DOHH2 (cell line): ENCODE data around the gene ARHGEF9.
"Not testable (repeated sequence)": the region's sequence is repeated elsewhere in the genome, so short reads cannot be mapped to it uniquely, and the experiment has no call there.

Source experiments
- H3F3A ChIP-seq: fragments of 200-600 bp; sonication (generic), shearing (Covaris generic); 2 replicates; pipeline ENCODE4 v1.6.0; 2016; ENCODE audit warnings: antibody characterized with exemption, mild to moderate bottlenecking; ENCODE audit not compliant: control insufficient read depth, insufficient read depth
- H3K27ac ChIP-seq: fragments of 200-600 bp; sonication (generic); 2 replicates; pipeline ENCODE4 v1.5.1; 2014; ENCODE audit warnings: low read depth, mild to moderate bottlenecking, low read length, moderate library complexity
- H3K27me3 ChIP-seq: fragments of 200-600 bp; sonication (generic); 2 replicates; pipeline ENCODE4 v1.6.1; 2014; ENCODE audit warnings: mild to moderate bottlenecking, low read length, mixed read lengths; ENCODE audit not compliant: control insufficient read depth
- H3K36me3 ChIP-seq: fragments of 200-600 bp; sonication (generic); 2 replicates; pipeline ENCODE4 v1.6.1; 2014; ENCODE audit warnings: mild to moderate bottlenecking, low read length, moderate library complexity, mixed read lengths; ENCODE audit not compliant: control insufficient read depth
- H3K4me1 ChIP-seq: fragments of 200-600 bp; sonication (generic); 2 replicates; pipeline ENCODE4 v1.6.1; 2014; ENCODE audit warnings: mild to moderate bottlenecking, low read length, mixed read lengths; ENCODE audit not compliant: control insufficient read depth
- H3K4me2 ChIP-seq: fragments of 200-600 bp; sonication (generic); 2 replicates; pipeline ENCODE4 v1.6.0; 2014; ENCODE audit warnings: mild to moderate bottlenecking, low read length, moderate library complexity
- H3K4me3 ChIP-seq: fragments of 200-600 bp; sonication (generic); 2 replicates; pipeline ENCODE4 v1.5.1; 2014; ENCODE audit warnings: mild to moderate bottlenecking, low read length, mixed read lengths
- H3K79me2 ChIP-seq: fragments of 200-600 bp; sonication (generic); 2 replicates; pipeline ENCODE4 v1.6.1; 2014; ENCODE audit warnings: mild to moderate bottlenecking, low read length, mixed read lengths; ENCODE audit not compliant: control insufficient read depth
- H3K9me2 ChIP-seq: fragments of 200-600 bp; sonication (generic); replicated peaks from 2 replicates; pipeline ENCODE4 v1.6.1; 2014; ENCODE audit warnings: mild to moderate bottlenecking, low read length, mixed read lengths; ENCODE audit not compliant: control insufficient read depth
- H3K9me3 ChIP-seq: fragments of 200-600 bp; sonication (generic); 2 replicates; pipeline ENCODE4 v1.6.1; 2014; ENCODE audit warnings: antibody characterized with exemption, low read length, mixed read lengths; ENCODE audit not compliant: control insufficient read depth, insufficient read depth
- H4K20me1 ChIP-seq: fragments of 200-600 bp; sonication (generic); 2 replicates; pipeline ENCODE4 v1.6.0; 2014; ENCODE audit warnings: low read depth, mild to moderate bottlenecking, antibody characterized with exemption, low read length, moderate library complexity; ENCODE audit not compliant: control insufficient read depth, insufficient read depth
- CTCF ChIP-seq: fragments of 200-600 bp; sonication (generic); IDR thresholded peaks from one replicate; pipeline ENCODE4 v1.5.1; 2014; ENCODE audit warnings: antibody characterized with exemption, mild to moderate bottlenecking, low read depth, low read length; ENCODE audit not compliant: poor library complexity, severe bottlenecking
- EZH2phosphoT487 ChIP-seq: fragments of 200-600 bp; sonication (generic); IDR thresholded peaks from 2 replicates; pipeline ENCODE4 v1.6.1; 2017; ENCODE audit warnings: borderline replicate concordance, mild to moderate bottlenecking, antibody characterized with exemption, low read length, moderate library complexity, mixed read lengths

Gene ARHGEF9

GRCh38 chrX:63656871-63657580 is 128.0 kb downstream of the ARHGEF9 start:
- Histone ChIP-seq H3K27me3 (no peaks in the 10 kb centered on the region), H3K27ac (no peak overlapping the region), H3F3A (no peaks in the 10 kb centered on the region), H3K4me3 (no peak overlapping the region), H3K9me2 (no peaks in the 10 kb centered on the region), H3K4me2 (no peak overlapping the region), H3K79me2 (no peaks in the 10 kb centered on the region), H4K20me1 (no peaks in the 10 kb centered on the region), H3K9me3 (no peaks in the 10 kb centered on the region), H3K4me1 (no peaks in the 10 kb centered on the region), H3K36me3 (peaks cover 3% of the 10 kb centered on the region; the same call in 1 of the 2 replicates)
- TF ChIP-seq CTCF (no peak), EZH2phosphoT487 (no peak)

- Histone ChIP-seq H3K27me3 (no peaks in the 10 kb centered on the region), H3F3A (no peaks in the 10 kb centered on the region), H4K20me1 (no peaks in the 10 kb centered on the region), H3K9me2 (no peaks in the 10 kb centered on the region), H3K27ac (no peak overlapping the region), H3K9me3 (no peaks in the 10 kb centered on the region), H3K36me3 (peaks cover 3% of the 10 kb centered on the region; the same call in 1 of the 2 replicates), H3K79me2 (no peaks in the 10 kb centered on the region), H3K4me1 (no peaks in the 10 kb centered on the region), H3K4me2 (no peak overlapping the region), H3K4me3 (no peak overlapping the region)
- no peak for TF ChIP-seq EZH2phosphoT487
These were observed 132.8 kb downstream of the ARHGEF9 start for GRCh38 chrX:63652086-63652765.

DNA sequence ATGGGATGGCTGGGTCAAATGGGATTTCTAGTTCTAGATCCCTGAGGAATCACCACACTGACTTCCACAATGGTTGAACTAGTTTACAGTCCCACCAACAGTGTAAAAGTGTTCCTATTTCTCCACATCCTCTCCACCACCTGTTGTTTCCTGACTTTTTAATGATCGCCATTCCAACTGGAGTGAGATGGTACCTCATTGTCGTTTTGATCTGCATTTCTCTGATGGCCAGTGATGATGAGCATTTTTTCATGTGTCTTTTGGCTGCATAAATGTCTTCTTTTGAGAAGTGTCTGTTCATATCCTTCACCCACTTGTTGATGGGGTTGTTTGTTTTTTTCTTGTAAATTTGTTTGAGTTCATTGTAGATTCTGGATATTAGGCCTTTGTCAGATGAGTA is 139.3 kb downstream of the ARHGEF9 start:
- not testable (repeated sequence) for H3K9me2 ChIP-seq, H3K4me1 ChIP-seq, H3K27me3 ChIP-seq, H3K4me3 ChIP-seq, H3K4me2 ChIP-seq, H3K9me3 ChIP-seq, H3F3A ChIP-seq, H3K36me3 ChIP-seq, H3K27ac ChIP-seq, H3K79me2 ChIP-seq, H4K20me1 ChIP-seq

DNA sequence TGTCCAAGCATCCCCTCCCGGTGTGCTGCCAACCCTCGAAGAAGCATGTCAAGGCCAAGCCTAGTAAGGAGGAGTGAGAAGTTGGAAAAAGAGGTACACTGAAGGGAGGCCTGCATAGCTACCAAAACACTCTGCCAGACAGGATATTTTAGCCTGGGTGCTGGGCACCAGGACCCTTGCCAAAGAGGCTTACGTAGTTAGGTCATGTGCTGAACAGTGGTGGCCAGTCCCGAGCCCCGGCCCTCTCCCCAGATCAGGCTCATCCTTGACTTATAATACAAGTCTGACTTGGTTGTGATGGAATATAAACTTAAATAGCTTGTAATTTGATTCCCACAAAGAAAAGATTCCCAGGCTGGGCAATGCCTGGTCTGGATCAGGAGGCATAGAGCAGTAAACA is 149.3 kb downstream of the ARHGEF9 start:
- H3K27ac ChIP-seq: no peak overlapping the region
- H3K4me1 ChIP-seq: no peaks in the 10 kb centered on the region
- H3K4me2 ChIP-seq: no peak overlapping the region
- no peaks in the 10 kb centered on the region for H3K9me2 ChIP-seq
- H3K4me3 ChIP-seq: no peak overlapping the region
- no peaks in the 10 kb centered on the region for H3K27me3 ChIP-seq
- TF ChIP-seq CTCF (no peak), EZH2phosphoT487 (no peak)
- no peaks in the 10 kb centered on the region for H3K9me3 ChIP-seq
- no peaks in the 10 kb centered on the region for H4K20me1 ChIP-seq
- no peaks in the 10 kb centered on the region for H3K79me2 ChIP-seq
- H3K36me3 ChIP-seq: no peaks in the 10 kb centered on the region
- no peaks in the 10 kb centered on the region for H3F3A ChIP-seq
